ENCODE data around the gene SWI5. TPM values are rescaled to one million over a fixed set of nuclear protein-coding genes. Genes with fewer than 3 reads are reported as not detected.
"Not testable (repeated sequence)": the region's sequence is repeated elsewhere in the genome, so short reads cannot be mapped to it uniquely, and the experiment has no call there.

The SWI5 gene
- total RNA-seq, 2 donors from 2014 or later, result 34.8 to 38.5 TPM

DNA sequence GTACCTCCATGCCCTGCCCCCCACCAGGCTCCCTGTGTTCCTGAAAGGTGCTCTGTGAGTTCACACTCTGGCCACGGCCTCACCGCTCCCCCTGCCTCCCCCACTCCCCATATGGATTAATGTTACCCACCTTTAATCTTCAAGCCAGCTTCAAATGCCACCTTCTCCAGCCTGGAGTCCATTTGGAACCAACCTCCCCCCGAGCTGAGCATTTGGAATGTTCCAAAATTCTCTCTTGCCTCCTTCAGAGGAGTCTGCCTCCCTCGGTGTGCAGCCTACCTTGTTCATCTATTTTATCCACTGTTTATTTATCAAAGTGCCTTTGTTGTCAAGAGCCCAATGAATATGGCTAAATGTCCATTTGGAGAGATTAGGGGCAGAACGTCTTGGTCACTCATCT lies 4.6 kb upstream of the SWI5 start:
- WGBS, result 55% methylated on average over 5 of the region's 5 CpGs
- Histone ChIP-seq H3K4me3 (no peak overlapping the region), H3K9me3 (no peaks in the 10 kb centered on the region), H3K27ac (peak overlapping the region in 1 of 2 donors; percentile 43), H3K36me3 (peaks cover 6 to 7% of the 10 kb centered on the region in 2 donors), H3K4me1 (replicated peaks) (peaks cover 12% of the 10 kb centered on the region), H3K27me3 (replicated peaks; ENCODE audit: insufficient read depth) (no peaks in the 10 kb centered on the region)
- intact Hi-C loops (cut with DNase I), result loop anchor here (10.0 kb wide), 1 partner anchor 77 kb away; the partner anchor contains the start of gene CIZ1
- no peak for TF ChIP-seq POLR2AphosphoS5 (IDR thresholded peaks at IDR 0.05)
- TF ChIP-seq, protein P1, sequence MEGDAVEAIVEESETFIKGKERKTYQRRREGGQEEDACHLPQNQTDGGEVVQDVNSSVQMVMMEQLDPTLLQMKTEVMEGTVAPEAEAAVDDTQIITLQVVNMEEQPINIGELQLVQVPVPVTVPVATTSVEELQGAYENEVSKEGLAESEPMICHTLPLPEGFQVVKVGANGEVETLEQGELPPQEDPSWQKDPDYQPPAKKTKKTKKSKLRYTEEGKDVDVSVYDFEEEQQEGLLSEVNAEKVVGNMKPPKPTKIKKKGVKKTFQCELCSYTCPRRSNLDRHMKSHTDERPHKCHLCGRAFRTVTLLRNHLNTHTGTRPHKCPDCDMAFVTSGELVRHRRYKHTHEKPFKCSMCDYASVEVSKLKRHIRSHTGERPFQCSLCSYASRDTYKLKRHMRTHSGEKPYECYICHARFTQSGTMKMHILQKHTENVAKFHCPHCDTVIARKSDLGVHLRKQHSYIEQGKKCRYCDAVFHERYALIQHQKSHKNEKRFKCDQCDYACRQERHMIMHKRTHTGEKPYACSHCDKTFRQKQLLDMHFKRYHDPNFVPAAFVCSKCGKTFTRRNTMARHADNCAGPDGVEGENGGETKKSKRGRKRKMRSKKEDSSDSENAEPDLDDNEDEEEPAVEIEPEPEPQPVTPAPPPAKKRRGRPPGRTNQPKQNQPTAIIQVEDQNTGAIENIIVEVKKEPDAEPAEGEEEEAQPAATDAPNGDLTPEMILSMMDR (IDR thresholded peaks at IDR 0.05), result no peak
- no peak for TF ChIP-seq POLR2A (IDR thresholded peaks at IDR 0.05)
- no peak for DNase-seq (ENCODE audit: low spot score)

DNA sequence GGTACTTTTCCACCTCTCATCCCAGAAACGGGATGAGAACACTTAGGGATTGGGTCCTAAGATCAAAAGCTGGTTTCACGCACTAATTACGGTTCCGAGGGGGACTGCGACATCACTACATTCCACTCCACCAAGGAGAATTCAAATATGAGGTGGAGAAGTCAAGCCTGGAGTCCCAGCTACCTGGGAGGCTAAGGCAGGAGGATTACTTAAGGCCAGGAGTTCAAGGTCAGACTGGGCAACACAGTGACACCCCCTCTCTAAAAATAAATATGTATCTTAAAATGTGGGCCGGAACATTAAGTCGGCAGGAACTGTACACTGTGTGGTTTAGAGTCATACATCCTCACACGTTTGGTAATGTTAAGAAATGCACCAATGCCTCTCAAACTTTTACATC lies 1.8 kb upstream of the SWI5 start:
- Histone ChIP-seq H3K27ac (no peak overlapping the region), H3K36me3 (no peaks in the 10 kb centered on the region), H3K27me3 (replicated peaks; ENCODE audit: insufficient read depth) (no peaks in the 10 kb centered on the region), H3K4me1 (replicated peaks) (peaks cover 19% of the 10 kb centered on the region), H3K9me3 (no peaks in the 10 kb centered on the region), H3K4me3 (no peak overlapping the region)
- intact Hi-C loops (cut with DNase I), result loop anchor here (10.0 kb wide), 1 partner anchor 79 kb away; the partner anchor contains the start of gene CIZ1
- TF ChIP-seq POLR2A (IDR thresholded peaks at IDR 0.05) (no peak), POLR2AphosphoS5 (IDR thresholded peaks at IDR 0.05) (no peak)
- TF ChIP-seq, protein P1 (IDR thresholded peaks at IDR 0.05), result no peak
- no peak for DNase-seq (ENCODE audit: low spot score)
- WGBS, result 66% methylated on average over 8 of the region's 8 CpGs

DNA sequence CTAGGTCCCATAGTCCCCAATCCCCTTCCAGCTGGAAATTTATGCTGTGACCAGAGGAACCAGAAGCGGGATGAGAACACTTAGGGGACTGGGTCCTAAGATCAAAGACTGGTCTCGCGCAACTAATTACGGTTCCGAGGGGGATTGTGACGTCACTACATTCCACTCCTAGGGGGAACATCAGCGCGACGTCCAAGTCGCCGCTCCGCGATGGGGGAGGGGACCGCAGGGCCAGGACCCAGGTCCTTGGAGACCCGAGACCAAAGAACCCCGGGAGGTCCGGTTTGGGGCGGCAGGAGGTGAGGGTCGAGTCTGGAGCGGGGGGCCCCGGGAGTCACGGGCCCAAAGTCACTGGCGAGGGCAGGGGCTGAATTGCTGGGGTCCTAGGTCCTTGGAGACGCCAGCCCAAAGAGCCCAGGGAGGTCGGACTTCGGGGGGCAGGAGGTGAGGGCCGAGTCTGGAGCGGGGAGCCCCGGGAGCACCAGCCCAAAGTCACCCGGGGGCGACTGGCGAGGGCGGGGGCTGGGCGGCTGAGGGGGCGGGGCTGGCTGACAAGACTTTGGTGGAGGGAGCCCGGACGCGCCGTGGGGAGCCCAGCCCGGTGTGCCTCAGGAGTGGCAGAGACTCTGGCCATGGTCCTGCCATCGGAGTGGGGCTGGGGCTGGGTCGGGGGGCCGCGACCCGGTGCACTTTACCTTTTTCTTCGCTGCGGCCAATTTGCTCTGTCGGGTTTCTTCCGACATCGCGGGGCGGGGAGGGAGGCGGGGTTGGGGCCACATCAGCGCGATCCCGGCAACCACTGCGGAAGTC lies 673 bp upstream of the SWI5 start, which contains the start of gene GOLGA2:
GOLGA2 (minus strand) TSS at position 810 of the 810 bp plus-strand sequence; CDS start at position 779, 31 bp downstream.
- WGBS, result 1% methylated on average over 51 of the region's 57 CpGs
- TF ChIP-seq, protein P1 (IDR thresholded peaks at IDR 0.05), result no peak
- intact Hi-C loops (cut with DNase I), result loop anchor here (10.0 kb wide), 1 partner anchor 81 kb away; the partner anchor contains the start of gene CIZ1
- Histone ChIP-seq H3K9me3 (no peaks in the 10 kb centered on the region), H3K4me1 (replicated peaks) (peaks cover 19% of the 10 kb centered on the region), H3K27ac (peak within 1 kb of the TSS; percentile 85 to 91), H3K36me3 (no peaks in the 10 kb centered on the region), H3K4me3 (peak within 1 kb of the TSS; percentile 65 to 91), H3K27me3 (replicated peaks; ENCODE audit: insufficient read depth) (no peaks in the 10 kb centered on the region)
- DNase-seq (ENCODE audit: low spot score), result no peak

DNA sequence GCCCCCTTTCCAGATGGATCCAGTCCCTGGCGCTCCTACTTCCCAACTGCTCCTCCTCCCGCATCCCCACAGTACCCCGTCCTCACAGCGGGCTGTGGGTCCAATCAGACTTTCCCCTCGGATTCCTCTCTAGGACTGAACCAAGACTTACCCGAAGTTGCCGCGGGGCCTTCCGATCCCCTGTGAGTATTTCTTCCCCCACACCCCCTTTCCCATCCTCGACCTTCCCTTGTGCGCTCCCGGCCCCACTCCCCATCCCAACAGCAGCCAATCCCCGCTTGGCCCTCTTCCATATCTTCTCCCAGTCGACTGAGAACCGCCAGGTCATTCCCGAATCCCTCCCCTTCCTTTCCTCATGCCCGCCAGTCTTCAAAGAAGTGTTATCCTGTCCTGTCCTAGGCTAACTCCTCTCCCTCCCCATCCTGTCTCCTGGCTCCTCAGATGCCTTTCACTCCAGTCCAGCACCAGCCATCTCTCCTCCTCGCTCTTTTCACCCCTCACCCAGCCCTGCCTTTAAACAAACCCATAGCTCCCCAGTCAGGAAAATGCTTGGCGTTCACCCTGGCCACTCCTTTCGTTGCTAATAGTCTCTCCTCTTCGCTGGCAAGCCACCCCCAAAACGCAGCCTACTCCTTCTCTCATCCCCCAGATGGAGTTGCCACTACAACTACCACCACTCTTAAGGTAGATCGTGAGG lies 646 bp downstream of the SWI5 start:
- Histone ChIP-seq H3K4me3 (peak overlapping the region; percentile 65 to 91), H3K9me3 (no peaks in the 10 kb centered on the region), H3K27ac (peak overlapping the region; percentile 85 to 91), H3K4me1 (replicated peaks) (peaks cover 12% of the 10 kb centered on the region), H3K36me3 (no peaks in the 10 kb centered on the region), H3K27me3 (replicated peaks; ENCODE audit: insufficient read depth) (no peaks in the 10 kb centered on the region)
- intact Hi-C loops (cut with DNase I), result loop anchor here (10.0 kb wide), 1 partner anchor 82 kb away; the partner anchor contains the start of gene CIZ1
- 6% methylated on average over 23 of the region's 23 CpGs for WGBS
- no peak for TF ChIP-seq POLR2A (IDR thresholded peaks at IDR 0.05)
- TF ChIP-seq, protein P1 (IDR thresholded peaks at IDR 0.05), result no peak
- no peak for TF ChIP-seq POLR2AphosphoS5 (IDR thresholded peaks at IDR 0.05)
- peak; percentile 10 for DNase-seq (ENCODE audit: low spot score)

DNA sequence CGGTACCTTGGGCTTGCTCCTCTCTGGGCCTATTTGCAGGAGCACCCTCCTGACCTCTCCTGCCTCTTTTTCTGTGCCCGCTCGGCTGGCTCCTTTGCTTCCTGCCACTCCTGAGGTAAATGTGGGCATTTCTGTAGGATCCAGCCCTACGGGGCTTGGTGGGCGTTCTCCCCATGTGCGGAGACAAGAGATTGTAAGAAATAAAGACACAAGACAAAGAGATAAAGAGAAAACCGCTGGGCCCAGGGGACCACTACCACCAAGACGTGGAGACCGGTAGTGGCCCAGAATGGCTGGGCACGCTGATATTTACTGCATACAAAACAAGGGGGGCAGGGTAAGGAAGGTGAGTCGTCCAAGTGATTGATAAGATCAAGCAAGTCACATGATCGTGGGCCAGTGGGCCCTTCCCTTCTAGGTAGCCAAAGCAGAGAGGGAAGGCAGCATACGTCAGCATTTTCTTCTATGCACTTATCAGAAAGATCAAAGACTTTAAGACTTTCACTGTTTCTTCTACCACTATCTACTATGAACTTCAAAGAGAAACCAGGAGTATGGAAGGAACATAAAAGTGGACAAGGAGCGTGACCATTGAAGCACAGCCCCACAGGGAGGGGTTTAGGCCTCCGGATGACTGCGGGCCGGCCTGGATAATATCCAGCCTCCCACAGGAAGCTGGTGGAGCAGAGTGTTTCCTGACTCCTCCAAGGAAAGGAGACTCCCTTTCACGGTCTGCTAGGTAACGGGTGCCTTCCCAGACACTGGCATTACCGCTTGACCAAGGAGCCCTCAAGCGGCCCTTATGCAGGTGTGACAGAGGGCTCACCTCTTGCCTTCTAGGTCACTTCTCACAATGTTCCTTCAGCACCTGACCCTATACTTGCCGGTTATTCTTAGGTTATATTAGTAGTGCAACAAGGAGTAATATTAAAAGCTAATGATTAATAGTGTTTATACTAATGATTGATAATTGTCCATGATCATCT lies 3.3 kb downstream of the SWI5 start:
- WGBS, result 70% methylated on average over 22 of the region's 22 CpGs
- not testable (repeated sequence) for H3K4me1 ChIP-seq (replicated peaks); H3K36me3 ChIP-seq; DNase-seq (ENCODE audit: low spot score); H3K9me3 ChIP-seq; H3K4me3 ChIP-seq; H3K27me3 ChIP-seq (replicated peaks; ENCODE audit: insufficient read depth)
- intact Hi-C loops (cut with DNase I), result loop anchor here (10.0 kb wide), 1 partner anchor 85 kb away; the partner anchor contains the start of gene CIZ1
- H3K27ac ChIP-seq, result peak overlapping the region; percentile 26 to 49

All from prostate gland (tissue), 2 donors.